HEK293 (cell line): ENCODE measurements around the gene NREP.

Experiments
- GLI4 ChIP-seq: fragments of 450-650 bp; formaldehyde crosslinking; IDR thresholded peaks from 2 replicates; pipeline ENCODE4 v1.5.1; 2016; ENCODE audit warnings: missing biosample characterization, missing genetic modification characterization
- KLF7 ChIP-seq: fragments of 450-650 bp; formaldehyde crosslinking; IDR thresholded peaks from 2 replicates; pipeline ENCODE4 v1.5.1; 2016; ENCODE audit warnings: missing biosample characterization, missing genetic modification characterization, borderline replicate concordance
- OSR2 ChIP-seq: fragments of 450-650 bp; formaldehyde crosslinking; IDR thresholded peaks from 2 replicates; pipeline ENCODE4 v1.5.1; 2016; ENCODE audit warnings: missing biosample characterization, missing genetic modification characterization
- SCRT1 ChIP-seq: fragments of 450-650 bp; formaldehyde crosslinking; IDR thresholded peaks from 2 replicates; pipeline ENCODE4 v1.5.1; 2016; ENCODE audit warnings: missing biosample characterization, missing genetic modification characterization, borderline replicate concordance
- SP3 ChIP-seq: fragments of 450-650 bp; formaldehyde crosslinking; IDR thresholded peaks from 2 replicates; pipeline ENCODE4 v1.5.1; 2016; ENCODE audit warnings: missing biosample characterization, missing genetic modification characterization
- SP7 ChIP-seq: fragments of 450-650 bp; formaldehyde crosslinking; IDR thresholded peaks from 2 replicates; pipeline ENCODE4 v1.5.1; 2016; ENCODE audit warnings: missing biosample characterization, missing genetic modification characterization
- WT1 ChIP-seq: fragments of 450-650 bp; formaldehyde crosslinking; IDR thresholded peaks from 2 replicates; pipeline ENCODE4 v1.5.1; 2016; ENCODE audit warnings: missing biosample characterization, missing genetic modification characterization
- ZBTB10 ChIP-seq: fragments of 450-650 bp; formaldehyde crosslinking; IDR thresholded peaks from 2 replicates; pipeline ENCODE4 v1.5.1; 2016; ENCODE audit warnings: missing biosample characterization, missing genetic modification characterization
- ZBTB17 ChIP-seq: fragments of 450-650 bp; formaldehyde crosslinking; IDR thresholded peaks from 2 replicates; pipeline ENCODE4 v1.5.1; 2016; ENCODE audit warnings: missing biosample characterization, missing genetic modification characterization
- ZBTB21 ChIP-seq: fragments of 450-650 bp; formaldehyde crosslinking; IDR thresholded peaks from 2 replicates; pipeline ENCODE4 v1.5.1; 2017; ENCODE audit warnings: missing biosample characterization, missing genetic modification characterization
- ZBTB48 ChIP-seq: fragments of 450-650 bp; formaldehyde crosslinking; IDR thresholded peaks from 2 replicates; pipeline ENCODE4 v1.5.1; 2016; ENCODE audit warnings: missing biosample characterization, missing genetic modification characterization
- ZNF140 ChIP-seq: fragments of 450-650 bp; formaldehyde crosslinking; IDR thresholded peaks from 2 replicates; pipeline ENCODE4 v1.5.1; 2016; ENCODE audit warnings: missing biosample characterization, missing genetic modification characterization
- ZNF16 ChIP-seq: fragments of 450-650 bp; formaldehyde crosslinking; IDR thresholded peaks from 2 replicates; pipeline ENCODE4 v1.5.1; 2016; ENCODE audit warnings: low read depth, missing biosample characterization, missing genetic modification characterization
- ZNF239 ChIP-seq: fragments of 450-650 bp; formaldehyde crosslinking; IDR thresholded peaks from 2 replicates; pipeline ENCODE4 v1.5.1; 2016; ENCODE audit warnings: missing biosample characterization, missing genetic modification characterization
- ZNF24 ChIP-seq: fragments of 450-650 bp; formaldehyde crosslinking; IDR thresholded peaks from 2 replicates; pipeline ENCODE4 v1.5.1; 2016; ENCODE audit warnings: missing biosample characterization, missing genetic modification characterization
- ZNF324 ChIP-seq: fragments of 450-650 bp; formaldehyde crosslinking; IDR thresholded peaks from 2 replicates; pipeline ENCODE4 v1.5.1; 2016; ENCODE audit warnings: missing biosample characterization, missing genetic modification characterization
- ZNF366 ChIP-seq: fragments of 450-650 bp; formaldehyde crosslinking; conservative IDR thresholded peaks from 2 replicates; pipeline ENCODE4 v1.5.1; 2016; ENCODE audit warnings: missing biosample characterization, missing genetic modification characterization
- ZNF404 ChIP-seq: fragments of 450-650 bp; formaldehyde crosslinking; IDR thresholded peaks from 2 replicates; pipeline ENCODE4 v1.5.1; 2017; ENCODE audit warnings: missing biosample characterization, missing genetic modification characterization
- ZNF48 ChIP-seq: fragments of 450-650 bp; formaldehyde crosslinking; IDR thresholded peaks from 2 replicates; pipeline ENCODE4 v1.5.1; 2016; ENCODE audit warnings: missing biosample characterization, missing genetic modification characterization
- ZNF530 ChIP-seq: fragments of 450-650 bp; formaldehyde crosslinking; IDR thresholded peaks from 2 replicates; pipeline ENCODE4 v1.5.1; 2016; ENCODE audit warnings: low read depth, missing biosample characterization, missing genetic modification characterization
- ZNF600 ChIP-seq: fragments of 450-650 bp; formaldehyde crosslinking; IDR thresholded peaks from 2 replicates; pipeline ENCODE4 v1.5.1; 2016; ENCODE audit warnings: missing biosample characterization, missing genetic modification characterization
- ZNF664 ChIP-seq: fragments of 450-650 bp; formaldehyde crosslinking; IDR thresholded peaks from 2 replicates; pipeline ENCODE4 v1.5.1; 2016; ENCODE audit warnings: missing biosample characterization, missing genetic modification characterization
- TF ChIP-seq, protein P1 (sequence below): fragments of 450-650 bp; formaldehyde crosslinking; IDR thresholded peaks from 2 replicates; pipeline ENCODE4 v1.5.1; 2017; ENCODE audit warnings: missing biosample characterization, missing genetic modification characterization
- TF ChIP-seq, protein P2 (sequence below): fragments of 450-650 bp; formaldehyde crosslinking; IDR thresholded peaks from 2 replicates; pipeline ENCODE4 v1.5.1; 2016; ENCODE audit warnings: missing biosample characterization, missing genetic modification characterization
- TF ChIP-seq, protein P3 (sequence below): fragments of 450-650 bp; formaldehyde crosslinking; IDR thresholded peaks from 2 replicates; pipeline ENCODE4 v1.5.1; 2016; ENCODE audit warnings: missing biosample characterization, missing genetic modification characterization

NREP gene

GRCh38 chr5:111779260-111779921 lies 22.4 kb upstream of the NREP start (continued):
- TF ChIP-seq ZBTB10 (tag by site-specific recombination) (no peak), ZNF404 (tag by site-specific recombination) (no peak), SCRT1 (tag by site-specific recombination) (no peak), ZBTB21 (tag by site-specific recombination) (peak; percentile 71), ZBTB17 (tag by site-specific recombination) (peak; percentile 57), ZNF140 (tag by site-specific recombination) (no peak), SP7 (tag by site-specific recombination) (peak; percentile 19; the same call in 1 of the 2 replicates), WT1 (tag by site-specific recombination) (peak; percentile 82), ZNF664 (no peak), ZNF48 (no peak), ZNF24 (tag by site-specific recombination) (peak; percentile 50; the same call in 1 of the 2 replicates), ZNF16 (tag by site-specific recombination) (no peak), SP3 (peak; percentile 24; the same call in 1 of the 2 replicates), OSR2 (tag by site-specific recombination) (peak; percentile 99), ZNF530 (tag by site-specific recombination) (no peak), KLF7 (tag by site-specific recombination) (no peak), ZBTB48 (tag by site-specific recombination) (no peak), ZNF600 (tag by site-specific recombination) (0 out of 2 replicates have a peak, but pooled peaks have one; percentile 37), ZNF324 (no peak), ZNF239 (tag by site-specific recombination) (no peak), ZNF366 (tag by site-specific recombination) (peak; percentile 52), GLI4 (tag by site-specific recombination) (no peak)
- TF ChIP-seq, protein P1, sequence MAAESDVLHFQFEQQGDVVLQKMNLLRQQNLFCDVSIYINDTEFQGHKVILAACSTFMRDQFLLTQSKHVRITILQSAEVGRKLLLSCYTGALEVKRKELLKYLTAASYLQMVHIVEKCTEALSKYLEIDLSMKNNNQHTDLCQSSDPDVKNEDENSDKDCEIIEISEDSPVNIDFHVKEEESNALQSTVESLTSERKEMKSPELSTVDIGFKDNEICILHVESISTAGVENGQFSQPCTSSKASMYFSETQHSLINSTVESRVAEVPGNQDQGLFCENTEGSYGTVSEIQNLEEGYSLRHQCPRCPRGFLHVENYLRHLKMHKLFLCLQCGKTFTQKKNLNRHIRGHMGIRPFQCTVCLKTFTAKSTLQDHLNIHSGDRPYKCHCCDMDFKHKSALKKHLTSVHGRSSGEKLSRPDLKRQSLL (tag by site-specific recombination): no peak
- TF ChIP-seq, protein P2, sequence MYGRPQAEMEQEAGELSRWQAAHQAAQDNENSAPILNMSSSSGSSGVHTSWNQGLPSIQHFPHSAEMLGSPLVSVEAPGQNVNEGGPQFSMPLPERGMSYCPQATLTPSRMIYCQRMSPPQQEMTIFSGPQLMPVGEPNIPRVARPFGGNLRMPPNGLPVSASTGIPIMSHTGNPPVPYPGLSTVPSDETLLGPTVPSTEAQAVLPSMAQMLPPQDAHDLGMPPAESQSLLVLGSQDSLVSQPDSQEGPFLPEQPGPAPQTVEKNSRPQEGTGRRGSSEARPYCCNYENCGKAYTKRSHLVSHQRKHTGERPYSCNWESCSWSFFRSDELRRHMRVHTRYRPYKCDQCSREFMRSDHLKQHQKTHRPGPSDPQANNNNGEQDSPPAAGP (tag by site-specific recombination): no peak
- TF ChIP-seq, protein P3, sequence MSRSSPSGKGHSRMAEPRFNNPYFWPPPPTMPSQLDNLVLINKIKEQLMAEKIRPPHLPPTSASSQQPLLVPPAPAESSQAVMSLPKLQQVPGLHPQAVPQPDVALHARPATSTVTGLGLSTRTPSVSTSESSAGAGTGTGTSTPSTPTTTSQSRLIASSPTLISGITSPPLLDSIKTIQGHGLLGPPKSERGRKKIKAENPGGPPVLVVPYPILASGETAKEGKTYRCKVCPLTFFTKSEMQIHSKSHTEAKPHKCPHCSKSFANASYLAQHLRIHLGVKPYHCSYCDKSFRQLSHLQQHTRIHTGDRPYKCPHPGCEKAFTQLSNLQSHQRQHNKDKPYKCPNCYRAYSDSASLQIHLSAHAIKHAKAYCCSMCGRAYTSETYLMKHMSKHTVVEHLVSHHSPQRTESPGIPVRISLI (tag by site-specific recombination): no peak
